GM19025 (cell line): ENCODE measurements around the gene HHLA2.
"Not testable (repeated sequence)": the region's sequence is repeated elsewhere in the genome, so short reads cannot be mapped to it uniquely, and the experiment has no call there.

Experiments used
- ATAC-seq: cut with Tn5 transposase; IDR thresholded peaks from one replicate; pipeline ENCODE4 v1.9.1; 2021; ENCODE audit warnings: mild to moderate bottlenecking, low read depth, moderate library complexity; ENCODE audit not compliant: unreplicated experiment

Gene HHLA2

DNA sequence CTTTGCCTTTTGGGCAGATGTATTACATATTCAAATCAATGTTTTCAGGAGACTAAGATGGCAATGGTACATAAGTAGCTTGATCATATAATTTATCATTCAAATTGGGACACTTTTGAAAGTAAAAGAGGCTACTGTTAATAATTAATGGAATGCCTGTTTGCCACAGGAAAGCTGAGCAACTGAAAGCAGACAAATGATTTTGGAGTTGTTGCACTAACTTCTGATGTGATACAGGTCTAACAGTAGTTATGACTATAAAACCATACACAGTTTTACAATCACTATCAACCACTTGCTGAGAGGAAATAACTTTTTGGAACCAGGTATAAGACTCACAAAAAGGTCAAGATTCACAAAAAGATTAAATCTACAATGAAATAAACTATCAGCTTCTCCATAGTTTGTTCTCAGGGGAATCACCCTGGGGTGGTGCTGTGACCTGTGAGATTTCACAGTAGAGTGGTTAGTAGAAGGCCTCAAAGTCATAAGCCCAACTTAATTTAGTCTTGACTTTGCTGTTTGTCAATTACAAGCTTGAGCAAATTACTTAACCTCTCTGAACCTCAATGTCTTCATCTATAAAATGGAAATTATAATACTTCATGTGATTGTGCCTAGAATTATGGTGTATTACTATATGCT lies 42.7 kb downstream of the HHLA2 start:
- peak; percentile 42 for ATAC-seq

DNA sequence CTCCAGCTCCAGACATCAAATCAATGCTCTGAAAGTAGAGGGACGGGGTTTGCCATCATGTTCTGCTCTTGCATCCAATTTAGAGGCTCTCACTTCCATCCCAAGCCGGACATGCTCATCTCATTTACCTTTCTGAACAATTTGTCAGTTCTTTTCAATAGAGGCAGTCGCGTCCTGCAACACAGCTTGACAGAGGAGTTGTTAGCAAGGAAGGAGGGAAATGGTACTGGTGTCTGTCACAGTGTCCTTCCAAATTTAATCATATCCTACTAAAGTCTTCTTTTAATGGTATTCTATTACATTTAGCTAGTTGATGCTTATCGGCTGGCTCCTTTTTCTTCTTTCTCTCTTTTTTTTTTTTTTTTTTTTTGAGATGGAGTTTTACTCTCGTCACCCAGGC lies 45.6 kb downstream of the HHLA2 start:
- ATAC-seq: no peak

DNA sequence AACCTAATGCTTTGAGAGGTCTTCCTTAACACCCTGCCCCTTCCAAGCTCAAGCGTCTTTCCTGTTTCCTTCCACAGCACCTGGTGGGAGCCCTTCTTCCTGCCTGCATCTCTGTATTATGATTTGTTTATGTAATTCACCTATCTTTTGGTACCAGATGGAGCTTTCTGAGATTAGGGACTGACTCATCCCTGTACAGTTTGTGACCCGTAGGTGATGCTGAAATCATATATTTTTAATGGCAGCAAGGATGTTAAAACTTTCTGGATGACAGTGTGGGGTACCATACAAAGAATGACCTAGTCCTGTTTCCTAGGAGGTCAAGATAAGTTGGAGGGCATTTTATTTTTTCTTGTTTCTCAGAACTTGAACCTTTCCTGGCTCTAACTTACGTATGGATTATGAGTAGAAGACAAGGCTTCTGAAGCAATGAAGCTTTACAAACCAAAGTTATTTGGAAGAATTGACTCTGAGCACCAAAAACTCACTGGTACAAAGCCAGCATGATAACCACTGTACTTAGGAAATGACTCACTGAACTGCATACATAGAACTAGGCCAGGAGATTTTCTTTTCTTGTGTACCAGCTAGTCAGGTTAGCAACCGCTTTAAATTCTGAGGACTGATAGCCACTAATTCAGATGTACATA lies 46.6 kb downstream of the HHLA2 start:
- ATAC-seq: peak; percentile 53

DNA sequence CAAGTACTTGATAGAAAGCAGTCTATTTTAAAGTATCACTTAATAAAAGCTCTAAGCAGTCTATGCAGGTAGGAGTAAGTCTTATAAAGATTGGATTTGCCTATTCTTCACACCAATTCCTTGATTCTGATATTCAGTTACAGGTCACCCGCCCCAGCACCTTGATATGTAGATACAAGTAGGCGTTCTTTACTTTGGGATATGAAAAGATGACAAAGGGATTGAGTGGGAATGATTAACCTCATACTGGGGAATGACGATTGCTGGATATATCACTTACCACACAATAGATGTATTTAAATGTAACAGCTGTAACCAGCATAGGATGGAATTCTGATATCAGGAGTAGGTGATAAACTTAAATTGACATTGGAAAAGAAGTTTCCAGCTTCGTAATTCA lies 47.1 kb downstream of the HHLA2 start:
- no peak for ATAC-seq

DNA sequence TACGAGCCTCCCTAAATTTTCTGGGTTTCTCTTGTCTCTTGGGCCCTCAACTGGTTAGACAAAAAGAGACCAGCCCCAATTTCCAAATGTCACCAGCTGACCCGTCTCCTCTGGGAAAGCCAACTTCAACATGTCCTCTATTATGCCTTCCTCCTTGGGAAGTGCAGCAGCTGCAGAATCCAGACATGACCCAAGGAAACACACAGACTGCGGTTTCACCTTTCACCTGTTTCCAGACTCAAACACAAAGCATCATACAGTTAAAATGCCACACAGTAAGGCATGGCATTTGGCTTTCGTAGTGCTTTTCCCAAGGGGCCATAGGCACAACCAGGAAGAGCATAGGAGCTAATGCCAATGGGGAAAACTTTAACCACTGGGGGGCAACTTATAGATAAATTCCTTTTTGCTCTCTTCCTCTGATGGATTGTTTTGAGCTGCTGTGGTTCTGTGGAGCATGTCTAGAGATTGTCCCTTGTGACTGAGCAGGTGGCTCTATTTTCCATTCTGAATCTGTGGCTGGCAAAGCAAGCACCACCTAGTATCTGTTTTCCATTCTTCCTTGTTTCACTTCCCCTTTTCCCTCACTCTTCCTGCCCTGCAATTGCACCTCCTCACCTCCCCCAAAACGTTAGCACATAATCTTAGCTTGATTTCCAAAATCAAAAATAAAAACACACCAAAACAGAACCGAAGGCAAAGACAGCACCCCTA lies 49.3 kb downstream of the HHLA2 start:
- no peak for ATAC-seq

DNA sequence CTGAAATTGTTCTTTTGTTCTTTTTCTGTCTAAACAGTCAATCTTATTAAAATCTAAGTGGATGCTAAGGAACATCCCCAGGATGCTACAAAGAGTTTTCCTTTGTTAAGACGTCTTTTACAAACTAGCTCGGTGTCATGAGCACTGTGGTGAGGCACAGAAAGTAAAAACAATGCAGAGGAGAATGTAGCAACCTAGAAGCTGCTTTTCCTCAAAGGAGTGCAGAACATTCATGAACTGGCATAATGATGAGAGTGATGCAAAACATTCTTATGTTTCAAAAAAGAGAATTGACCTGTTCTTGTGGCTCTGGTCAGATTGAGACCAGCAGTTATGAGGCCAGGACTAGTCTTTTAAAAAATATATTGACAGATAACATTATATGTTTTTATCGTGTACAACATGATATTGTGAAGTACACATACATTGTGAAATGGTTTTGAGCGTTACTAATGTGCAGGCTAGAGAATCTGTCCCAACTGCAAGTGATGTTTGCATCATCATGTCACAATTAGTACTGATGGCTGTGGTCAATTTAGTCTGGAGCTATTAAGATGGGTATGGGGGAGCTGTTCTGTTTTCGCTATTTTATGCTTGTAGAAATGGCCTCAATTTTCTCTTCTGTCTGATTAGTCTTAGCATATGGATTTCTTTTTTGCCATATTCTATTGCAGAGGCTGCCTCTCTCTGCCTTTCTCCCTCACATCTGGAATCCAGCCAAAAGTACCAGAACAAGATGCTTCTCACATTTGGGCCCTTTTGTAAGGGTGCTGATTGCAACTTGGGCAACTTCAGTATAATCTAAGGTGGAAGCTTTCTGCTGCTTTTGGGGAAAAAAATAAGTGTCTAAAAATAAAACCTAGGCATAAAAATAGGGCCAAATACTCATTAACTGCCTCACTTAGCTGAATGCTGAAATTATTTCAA lies 50.2 kb downstream of the HHLA2 start:
- ATAC-seq: no peak

DNA sequence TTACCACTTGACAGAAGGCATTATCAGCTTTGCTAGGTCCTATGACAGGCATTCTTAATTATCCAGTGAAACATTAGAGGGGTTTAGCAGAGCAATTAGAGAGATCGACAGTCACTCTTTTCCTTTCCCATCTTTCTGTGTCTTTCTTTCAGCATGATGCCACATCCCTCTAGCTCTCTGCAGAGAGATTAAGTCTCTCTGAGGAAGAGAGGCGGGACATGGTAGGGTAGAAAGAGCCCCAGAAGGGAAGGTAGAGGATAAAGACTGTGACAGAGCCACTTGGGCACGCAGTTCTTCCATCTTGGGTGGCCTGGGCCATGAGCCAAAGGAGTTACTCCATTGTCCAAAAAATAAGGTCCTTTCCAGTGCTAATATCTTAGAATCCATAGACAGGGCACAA lies 55.8 kb downstream of the HHLA2 start:
- ATAC-seq: no peak

DNA sequence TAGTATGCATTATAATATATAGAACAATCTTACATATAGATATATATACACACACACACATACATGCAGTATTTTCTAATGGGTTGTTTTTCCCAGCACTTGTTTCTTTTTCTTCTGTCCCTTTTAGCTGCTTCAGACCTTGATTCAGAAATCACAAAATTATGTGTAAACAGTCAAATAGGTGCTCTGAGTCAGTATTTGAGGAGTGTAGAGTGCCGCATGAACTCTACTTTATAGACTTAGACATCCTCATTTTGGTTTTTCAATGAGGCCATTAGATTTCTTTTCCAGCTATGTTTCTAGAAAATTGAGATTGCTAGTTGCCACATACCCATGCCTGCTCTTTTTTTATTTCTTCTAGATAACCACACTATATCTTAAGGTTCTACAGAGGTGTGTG lies 58.2 kb downstream of the HHLA2 start:
- ATAC-seq: no peak

DNA sequence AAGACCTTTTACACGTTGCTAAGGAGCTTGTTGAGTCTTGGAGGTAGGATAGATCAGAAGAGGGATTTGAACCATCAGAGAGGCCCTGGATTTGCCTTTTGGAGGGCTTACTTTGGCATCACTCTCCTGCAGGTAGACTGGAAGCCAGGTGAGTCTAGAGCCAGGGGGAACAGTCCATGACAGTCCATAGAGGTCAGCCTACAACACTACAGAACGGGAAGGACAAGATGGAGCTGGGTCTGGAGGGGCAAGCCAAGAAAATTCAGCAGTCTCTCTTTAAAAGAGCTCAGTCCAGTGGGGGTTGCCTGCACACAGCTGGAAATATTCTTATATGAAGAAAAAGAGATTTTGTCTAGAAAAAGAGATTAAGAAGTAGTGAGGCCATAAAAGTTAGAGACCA lies 60.7 kb downstream of the HHLA2 start:
- ATAC-seq: no peak

DNA sequence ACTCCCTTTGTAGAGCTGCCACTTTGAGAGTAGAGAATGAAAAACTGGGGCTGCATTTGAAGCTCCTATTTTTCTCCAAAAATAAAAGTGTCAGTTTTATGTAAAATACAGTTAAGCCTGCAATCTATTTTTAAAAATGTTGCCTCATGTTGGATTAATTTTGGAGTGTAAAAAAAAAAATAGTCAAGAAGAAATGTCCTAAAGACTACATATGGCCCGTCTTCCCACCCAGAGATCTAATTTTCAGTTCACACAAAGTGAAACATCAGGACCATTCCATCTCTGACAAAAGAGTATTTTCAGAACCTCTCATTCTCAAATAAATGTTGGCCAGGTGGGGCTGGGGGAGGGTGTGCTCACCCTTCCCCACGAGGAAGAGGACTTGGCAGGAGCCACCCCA lies 62.7 kb downstream of the HHLA2 start:
- ATAC-seq: no peak

DNA sequence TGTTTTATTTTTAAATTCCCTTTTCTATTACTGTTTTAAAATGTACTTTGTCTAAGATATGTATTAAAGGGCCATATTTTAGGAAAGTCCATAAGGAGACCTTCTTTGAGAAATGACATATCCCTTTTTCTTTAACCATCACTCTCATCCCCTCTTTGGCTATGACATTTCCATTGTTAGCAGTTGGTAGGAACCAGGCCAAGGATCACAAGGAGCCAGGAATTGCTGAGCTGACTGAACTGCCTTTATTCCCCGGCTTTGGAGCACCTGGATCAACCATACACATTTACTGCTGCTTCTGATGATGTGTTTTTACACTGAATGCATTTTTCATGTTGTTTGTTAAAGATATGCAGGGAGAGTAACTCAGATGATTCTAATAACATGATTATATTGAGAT lies 79.7 kb downstream of the HHLA2 start:
- no peak for ATAC-seq

DNA sequence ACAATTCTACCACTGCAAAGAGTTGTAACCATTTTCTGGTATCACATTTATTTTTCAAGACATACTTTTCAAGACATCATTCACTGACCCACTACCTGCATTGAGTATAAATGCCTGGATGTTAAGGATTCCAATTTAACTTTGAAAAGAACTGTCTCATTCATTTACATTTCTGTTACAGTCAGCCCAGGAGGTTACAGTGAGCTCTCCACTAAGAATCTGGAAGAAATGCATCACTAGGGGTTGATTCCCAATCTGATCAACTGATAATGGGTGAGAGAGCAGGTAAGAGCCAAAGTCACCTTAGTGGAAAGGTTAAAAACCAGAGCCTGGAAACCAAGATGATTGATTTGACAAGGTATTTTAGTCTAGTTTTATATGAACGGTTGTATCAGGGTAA lies 81.0 kb downstream of the HHLA2 start:
- no peak for ATAC-seq

DNA sequence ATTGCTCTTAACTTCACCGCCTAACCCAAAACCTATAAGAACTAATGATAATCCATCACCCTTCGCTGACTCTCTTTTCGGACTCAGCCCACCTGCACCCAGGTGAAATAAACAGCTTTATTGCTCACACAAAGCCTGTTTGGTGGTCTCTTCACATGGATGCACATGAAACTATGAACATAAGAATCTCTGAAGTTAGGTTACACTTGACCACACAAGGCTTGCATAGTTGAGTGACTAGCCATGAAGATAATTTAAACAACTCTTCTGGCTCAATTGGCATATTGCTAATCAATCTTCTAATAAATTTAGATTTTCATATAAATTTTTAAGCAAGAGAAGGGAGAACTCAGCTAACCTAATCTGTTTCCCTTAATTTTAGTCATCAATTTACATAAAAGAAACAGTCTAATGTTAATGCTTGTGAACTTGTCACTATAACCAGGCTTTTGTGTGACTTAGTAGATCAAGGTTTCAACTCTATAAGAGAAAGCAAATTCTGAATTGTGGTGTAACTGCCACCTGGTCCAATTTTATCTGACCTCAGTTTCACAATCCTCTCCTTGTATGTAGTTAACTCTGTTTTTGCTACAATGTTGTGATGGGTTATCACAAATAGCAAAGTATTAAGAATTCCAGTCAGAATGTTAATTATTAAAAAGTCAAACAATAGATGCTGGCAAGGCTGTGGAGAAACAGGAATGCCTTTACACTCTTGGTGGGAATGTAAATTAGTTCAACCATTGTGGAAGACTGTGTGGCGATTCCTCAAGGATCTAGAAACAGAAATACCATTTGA lies 82.0 kb downstream of the HHLA2 start:
- ATAC-seq: no peak

DNA sequence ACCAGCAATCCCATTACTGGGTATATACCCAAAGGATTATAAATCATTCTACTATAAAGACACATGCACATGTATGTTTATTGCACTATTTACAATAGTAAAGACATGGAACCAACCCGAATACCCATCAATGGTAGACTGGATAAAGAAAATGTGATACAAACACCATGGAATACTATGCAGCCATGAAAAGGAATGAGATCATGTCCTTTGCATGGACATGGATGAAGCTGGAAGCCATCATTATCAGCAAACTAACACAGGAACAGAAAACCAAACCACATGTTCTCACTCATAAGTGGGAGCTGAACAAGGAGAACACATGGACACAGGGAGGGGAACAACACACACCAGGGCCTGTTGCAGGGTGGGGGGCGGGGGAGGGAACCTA lies 82.6 kb downstream of the HHLA2 start:
- ATAC-seq: not testable (repeated sequence)

DNA sequence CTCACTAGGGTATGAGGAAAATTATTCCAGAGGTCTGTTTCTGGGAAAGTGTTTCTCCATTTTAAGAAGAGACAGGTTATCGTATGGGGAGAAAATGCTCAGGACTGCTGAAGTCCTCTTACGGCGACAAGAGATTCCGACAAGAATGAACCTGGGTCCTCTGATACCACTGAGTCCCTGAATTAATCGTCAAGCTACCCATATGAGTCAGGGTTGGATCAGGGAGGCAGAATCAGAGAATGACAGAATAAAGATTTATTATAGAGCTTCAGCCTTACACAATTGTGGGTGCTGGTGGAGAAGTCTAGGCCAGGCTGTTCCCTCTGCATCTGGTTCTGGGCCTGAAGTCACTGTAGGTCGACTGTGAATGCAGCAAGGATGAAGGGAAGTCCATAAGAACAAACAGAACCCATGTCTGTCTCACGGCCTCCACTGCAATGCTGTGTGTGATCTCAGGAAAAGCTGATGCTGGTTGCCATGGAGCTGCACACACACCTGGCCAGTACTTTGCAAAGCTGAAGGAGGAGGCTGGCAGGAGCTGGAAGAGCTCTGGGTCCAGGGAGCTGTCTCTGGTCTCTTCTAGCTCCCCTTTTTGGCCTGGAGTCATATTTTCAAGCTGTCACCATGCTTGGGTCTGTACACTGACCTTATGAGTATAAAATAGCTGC lies 83.9 kb downstream of the HHLA2 start:
- no peak for ATAC-seq

DNA sequence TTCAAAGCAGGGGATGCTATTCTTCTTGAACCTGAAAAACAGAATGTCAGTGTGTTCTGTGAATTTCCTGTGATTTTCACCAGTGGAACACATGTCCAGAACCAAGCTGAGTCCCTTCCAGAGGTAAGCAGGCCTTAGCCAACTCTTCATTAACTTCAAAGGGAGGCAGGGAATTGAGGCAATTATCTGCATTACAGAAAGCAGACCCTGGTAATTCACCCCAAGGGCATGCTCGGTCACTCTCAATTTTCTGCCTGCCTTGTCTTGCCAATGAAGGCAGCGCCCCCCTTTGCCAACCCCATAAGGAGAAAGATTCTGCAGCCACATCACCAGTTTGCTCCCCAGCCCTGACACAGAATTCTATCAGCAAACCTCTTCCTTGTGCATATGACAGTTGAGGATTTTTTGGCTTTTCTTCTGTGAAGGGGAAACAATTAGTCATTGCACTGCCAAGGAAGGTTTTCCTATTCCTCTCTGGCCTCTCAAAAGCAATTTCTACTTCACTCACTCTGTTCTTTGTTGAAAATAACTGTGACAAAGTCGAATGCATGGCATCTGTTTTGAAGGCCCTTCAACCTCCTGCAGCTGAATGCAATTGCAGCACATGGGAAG lies 85.3 kb downstream of the HHLA2 start:
- no peak for ATAC-seq

DNA sequence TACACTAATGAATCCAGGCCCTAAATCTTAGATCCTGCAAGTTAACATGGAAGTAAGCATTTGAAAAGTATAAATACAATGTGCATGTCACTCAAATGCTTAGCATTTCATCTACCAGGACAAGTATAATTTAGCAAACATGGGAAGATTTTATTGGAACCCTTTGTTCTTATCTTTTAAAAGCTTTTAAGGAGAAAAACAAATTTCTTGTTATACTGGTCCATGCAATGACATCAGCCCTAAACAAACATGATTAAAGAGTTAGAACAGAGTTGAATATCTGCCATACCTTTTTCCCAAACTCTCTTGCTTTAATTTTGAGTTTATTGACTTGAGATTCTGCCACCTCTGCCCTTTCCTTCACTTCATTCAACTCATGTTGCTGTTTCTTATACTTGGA lies 87.0 kb downstream of the HHLA2 start:
- no peak for ATAC-seq

DNA sequence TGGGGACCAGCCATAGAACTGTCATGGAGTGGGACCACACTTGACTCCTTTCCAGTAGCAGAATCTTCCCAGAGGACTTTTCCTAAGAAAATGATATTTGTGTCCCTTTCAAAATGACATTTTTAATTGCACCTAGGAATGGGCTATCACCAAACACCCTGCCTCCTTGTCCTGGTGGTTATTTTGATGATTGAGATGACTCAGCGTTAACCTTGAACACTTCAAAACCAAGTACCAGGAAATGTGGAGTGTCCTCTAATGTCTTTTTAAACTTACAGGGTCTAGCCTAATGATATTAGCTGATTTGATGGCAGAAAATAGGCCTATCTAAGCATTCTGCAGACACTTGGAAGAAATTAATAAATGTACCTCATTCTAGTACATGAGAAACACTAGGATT lies 90.7 kb downstream of the HHLA2 start:
- no peak for ATAC-seq
